IMR-90 (cell line): ENCODE data around the gene TRDN. TPM values are rescaled to one million over a fixed set of nuclear protein-coding genes. Genes with fewer than 3 reads are reported as not detected.

Experiments used
- ATAC-seq: fragments of 200-7000 bp; cut with Tn5 transposase; 2 replicates; pipeline ENCODE4 v1.9.1; 2020; ENCODE audit warnings: low read depth, mild to moderate bottlenecking, moderate library complexity
- BruUV-seq: library from RNA; stranded (reverse); fragments of 400-500 nt; replicated peaks from 2 replicates; lab custom pipeline; 2021; lab: Mats Ljungman, UMichigan
- CTCF ChIA-PET: fragments of 300-600 bp; formaldehyde crosslinking; extraction: SDS; loops from one replicate; lab custom pipeline; 2021; ENCODE audit warnings: antibody characterized with exemption; lab: Yijun Ruan, JAX
- POLR2A ChIA-PET: fragments of 300-600 bp; sonication (Branson Sonifier 250); formaldehyde crosslinking; loops from one replicate; lab custom pipeline; 2022; ENCODE audit warnings: antibody characterized with exemption; ENCODE audit not compliant: unreplicated experiment; lab: Charles Lee
- DNase-seq: peaks from one replicate; pipeline ENCODE4 v3.0.0; 2013
- H2AFZ ChIP-seq: replicated peaks from 2 replicates; pipeline ENCODE3; 2013; ENCODE audit warnings: low read length, mild to moderate bottlenecking; ENCODE audit not compliant: poor library complexity
- H2AK5ac ChIP-seq: 2 replicates; pipeline ENCODE4 v1.6.1; 2013; ENCODE audit warnings: low read depth, low read length, inconsistent platforms
- H2AK9ac ChIP-seq: replicated peaks from 2 replicates; pipeline ENCODE3; 2013; ENCODE audit warnings: mild to moderate bottlenecking, low read depth, low read length, moderate library complexity; ENCODE audit not compliant: poor library complexity
- H2BK120ac ChIP-seq: 2 replicates; pipeline ENCODE4 v1.6.1; 2013; ENCODE audit warnings: low read depth, low read length, inconsistent platforms
- H2BK15ac ChIP-seq: 3 replicates; pipeline ENCODE4 v1.6.1; 2013; ENCODE audit warnings: low read depth, low read length, inconsistent platforms
- H2BK20ac ChIP-seq: 2 replicates; pipeline ENCODE4 v1.6.1; 2013; ENCODE audit warnings: low read depth, mild to moderate bottlenecking, inconsistent platforms, low read length, moderate library complexity
- H2BK5ac ChIP-seq: 2 replicates; pipeline ENCODE4 v1.6.1; 2013; ENCODE audit warnings: mild to moderate bottlenecking, low read depth, low read length, inconsistent platforms; ENCODE audit not compliant: poor library complexity, severe bottlenecking
- H3K14ac ChIP-seq: replicated peaks from 2 replicates; pipeline ENCODE4 v1.6.1; 2013; ENCODE audit warnings: low read depth, low read length, inconsistent platforms
- H3K18ac ChIP-seq: 2 replicates; pipeline ENCODE4 v1.6.1; 2013; ENCODE audit warnings: low read depth, low read length, control low read depth
- H3K23ac ChIP-seq: 2 replicates; pipeline ENCODE4 v1.6.1; 2013; ENCODE audit warnings: low read depth, low read length, inconsistent platforms
- H3K27ac ChIP-seq: 2 replicates; pipeline ENCODE4 v1.5.1; 2013; ENCODE audit warnings: mild to moderate bottlenecking, control low read depth, low read length; ENCODE audit not compliant: insufficient read depth
- H3K27me3 ChIP-seq: 2 replicates; pipeline ENCODE4 v1.6.1; 2013; ENCODE audit warnings: low read length; ENCODE audit not compliant: control insufficient read depth, insufficient read depth
- H3K36me3 ChIP-seq: 2 replicates; pipeline ENCODE4 v1.6.1; 2013; ENCODE audit warnings: low read length, mixed read lengths; ENCODE audit not compliant: control insufficient read depth, insufficient read depth
- H3K4ac ChIP-seq: 2 replicates; pipeline ENCODE4 v1.6.1; 2013; ENCODE audit warnings: low read depth, low read length, inconsistent platforms
- H3K4me1 ChIP-seq: 2 replicates; pipeline ENCODE4 v1.6.1; 2013; ENCODE audit warnings: low read length, mixed read lengths; ENCODE audit not compliant: control insufficient read depth, insufficient read depth
- H3K4me2 ChIP-seq: 2 replicates; pipeline ENCODE4 v1.6.1; 2013; ENCODE audit warnings: low read depth, mild to moderate bottlenecking, control low read depth, low read length, moderate library complexity
- H3K4me3 ChIP-seq: 2 replicates; pipeline ENCODE4 v1.5.1; 2013; ENCODE audit warnings: low read depth, mild to moderate bottlenecking, control low read depth, low read length, moderate library complexity; ENCODE audit not compliant: insufficient read depth
- H3K56ac ChIP-seq: 2 replicates; pipeline ENCODE4 v1.6.1; 2013; ENCODE audit warnings: low read length, inconsistent platforms; ENCODE audit not compliant: insufficient read depth; ENCODE audit errors: extremely low read depth
- H3K79me1 ChIP-seq, 2 experiments: 2 replicates each; pipeline ENCODE4 v1.6.1; 2013; ENCODE audit warnings: low read length in 2 of 2, inconsistent platforms in 1 of 2, low read depth in 1 of 2
- H3K9ac ChIP-seq: 2 replicates; pipeline ENCODE4 v1.6.1; 2013; ENCODE audit warnings: low read depth, low read length, control low read depth
- H3K9me1 ChIP-seq: 2 replicates; pipeline ENCODE4 v1.6.1; 2013; ENCODE audit warnings: low read length, inconsistent platforms; ENCODE audit not compliant: insufficient read depth
- H3K9me3 ChIP-seq: 2 replicates; pipeline ENCODE4 v1.6.1; 2013; ENCODE audit warnings: low read length; ENCODE audit not compliant: control insufficient read depth, insufficient read depth
- H4K20me1 ChIP-seq: 2 replicates; pipeline ENCODE4 v1.6.1; 2013; ENCODE audit warnings: low read length, inconsistent platforms; ENCODE audit not compliant: insufficient read depth
- H4K5ac ChIP-seq: 2 replicates; pipeline ENCODE4 v1.6.1; 2013; ENCODE audit warnings: mild to moderate bottlenecking, low read depth, low read length, control low read depth
- H4K8ac ChIP-seq, 2 experiments: 2 replicates each; pipeline ENCODE4 v1.6.1; 2013; ENCODE audit warnings: low read depth in 2 of 2, low read length in 2 of 2, control low read depth in 1 of 2, inconsistent platforms in 1 of 2
- H4K91ac ChIP-seq: 2 replicates; pipeline ENCODE4 v1.6.1; 2013; ENCODE audit warnings: low read depth, low read length, inconsistent platforms; ENCODE audit not compliant: insufficient read depth
- BHLHE40 ChIP-seq: fragments of 150-350 bp; IDR thresholded peaks from 2 replicates; pipeline ENCODE4 v1.6.1; 2016; ENCODE audit warnings: mild to moderate bottlenecking, low read depth, low read length
- CEBPB ChIP-seq: IDR thresholded peaks from 2 replicates; pipeline ENCODE4 v1.6.1; 2012; ENCODE audit warnings: low read depth, low read length, improper control_type of control experiment
- CHD1 ChIP-seq: IDR thresholded peaks from 2 replicates; pipeline ENCODE4 v1.6.1; 2012; ENCODE audit warnings: low read depth, low read length, improper control_type of control experiment
- CTCF ChIP-seq: conservative IDR thresholded peaks from 2 replicates; pipeline ENCODE4 v1.5.1; 2012; ENCODE audit warnings: mild to moderate bottlenecking, low read depth, low read length, improper control_type of control experiment
- ELK1 ChIP-seq: fragments of 150-350 bp; IDR thresholded peaks from 2 replicates; pipeline ENCODE4 v1.6.1; 2016; ENCODE audit warnings: low read depth, mild to moderate bottlenecking, low read length, moderate library complexity, borderline replicate concordance
- FOS ChIP-seq: fragments of 150-350 bp; IDR thresholded peaks from 2 replicates; pipeline ENCODE4 v1.6.1; 2016; ENCODE audit warnings: low read depth, low read length
- MAFK ChIP-seq: IDR thresholded peaks from 2 replicates; pipeline ENCODE4 v1.6.1; 2012; ENCODE audit warnings: low read depth, low read length, improper control_type of control experiment
- MAZ ChIP-seq: IDR thresholded peaks from 2 replicates; pipeline ENCODE4 v1.6.1; 2012; ENCODE audit warnings: low read depth, mild to moderate bottlenecking, low read length, improper control_type of control experiment, moderate library complexity, borderline replicate concordance
- MXI1 ChIP-seq: IDR thresholded peaks from 2 replicates; pipeline ENCODE4 v1.6.1; 2012; ENCODE audit warnings: low read depth, mild to moderate bottlenecking, low read length, moderate library complexity, borderline replicate concordance
- NFE2L2 ChIP-seq: fragments of 150-350 bp; IDR thresholded peaks from 2 replicates; pipeline ENCODE4 v1.6.1; 2016; ENCODE audit warnings: low read depth, mild to moderate bottlenecking, low read length
- POLR2A ChIP-seq: IDR thresholded peaks from 2 replicates; pipeline ENCODE4 v1.6.1; 2012; ENCODE audit warnings: mild to moderate bottlenecking, low read depth, low read length
- RAD21 ChIP-seq: IDR thresholded peaks from 2 replicates; pipeline ENCODE4 v1.6.1; 2012; ENCODE audit warnings: low read length, improper control_type of control experiment
- RCOR1 ChIP-seq: IDR thresholded peaks from 2 replicates; pipeline ENCODE4 v1.6.1; 2012; ENCODE audit warnings: mild to moderate bottlenecking, low read length, improper control_type of control experiment; ENCODE audit not compliant: insufficient replicate concordance
- WGBS, 2 experiments: methylation state at CpG; one replicate each; pipeline versions ENCODE4 v1.1.5 to v1.1.7; 2013; ENCODE audit warnings: missing lambda C conversion rate in 2 of 2; ENCODE audit not compliant: insufficient read length in 1 of 2; ENCODE audit errors: extremely low coverage in 2 of 2; 5-methylcytosine and 5-hydroxymethylcytosine counted together
- dilution Hi-C: fragments of 300-500 bp; cut with HindIII; formaldehyde crosslinking; loops from one replicate; pipeline ENCODE4 v1.14.3; 2018; ENCODE audit warnings: low sequenced_read_pairs; ENCODE audit not compliant: unreplicated experiment
- in situ Hi-C: fragments of 300-500 bp; cut with MboI; formaldehyde crosslinking; loops from 3 replicates; pipeline ENCODE4 v1.14.3; 2019; ENCODE audit warnings: low sequenced_read_pairs, inconsistent platforms, mixed read lengths
- intact Hi-C: fragments of 100-400 bp; cut with micrococcal nuclease; formaldehyde crosslinking; loops from 2 replicates; pipeline ENCODE4 v1.10.0; 2022
- polyA plus RNA-seq, 3 experiments: library from polyadenylated mRNA; depleted of rRNA; stranded (reverse); fragments of >200 nt; gene quantifications; 2 replicates each; pipeline ENCODE4 v1.2.3, GENCODE V29; 2012; ENCODE audit warnings: low replicate concordance in 1 of 3
- total RNA-seq: library from RNA; depleted of rRNA; stranded (reverse); fragments of >200 nt; gene quantifications from 2 replicates; pipeline ENCODE4 v1.2.3, GENCODE V29; 2012

The TRDN gene
- total and polyA plus RNA-seq, 2 of the 4 experiments (the other 2 are of a cell fraction), result not detected

- ChIA-PET POLR2A (no interaction called here), CTCF (no interaction called here)
- Histone ChIP-seq H2BK20ac (no peak overlapping the region), H3K27me3 (no peaks in the 10 kb centered on the region), H3K4ac (no peak overlapping the region), H3K23ac (no peak overlapping the region), H2AK9ac (no peak overlapping the region), H2BK15ac (no peak overlapping the region), H2BK5ac (no peak overlapping the region), H3K9ac (no peak overlapping the region), H4K8ac (no peak overlapping the region), H3K56ac (no peak overlapping the region), H2BK120ac (no peak overlapping the region), H4K20me1 (no peaks in the 10 kb centered on the region), H3K9me1 (no peaks in the 10 kb centered on the region), H2AK5ac (no peak overlapping the region), H4K91ac (no peak overlapping the region), H2AFZ (no peak overlapping the region), H3K27ac (no peak overlapping the region), H3K9me3 (no peaks in the 10 kb centered on the region), H4K5ac (no peak overlapping the region), H3K79me1 (no peaks in the 10 kb centered on the region), H3K4me3 (no peak overlapping the region), H3K14ac (no peak overlapping the region), H3K4me1 (no peaks in the 10 kb centered on the region), H3K4me2 (no peak overlapping the region), H3K18ac (no peak overlapping the region), H3K36me3 (no peaks in the 10 kb centered on the region)
- TF ChIP-seq MAZ (no peak), MXI1 (no peak), MAFK (no peak), FOS (no peak), RAD21 (no peak), NFE2L2 (no peak), POLR2A (no peak), ELK1 (no peak), RCOR1 (no peak), BHLHE40 (no peak), CTCF (no peak), CEBPB (no peak), CHD1 (no peak)
- dilution Hi-C loops, result no loop called here
- intact Hi-C loops, result no loop called here
- no peak for ATAC-seq
- no peak for DNase-seq
- in situ Hi-C loops, result no loop called here
- WGBS, 2 experiments, result 0% methylated on average over 1 of the region's 5 CpGs; no CpG with 5 or more reads in 1 of the 2 experiments
- BruUV-seq, result no TSS peak
Measured at GRCh38 chr6:123171341-123172115, 465.2 kb downstream of the TRDN start.
